ENCODE results near the gene SUGT1. TPM values are rescaled to one million over a fixed set of nuclear protein-coding genes. Genes with fewer than 3 reads are reported as not detected.
"Not testable (repeated sequence)": the region's sequence is repeated elsewhere in the genome, so short reads cannot be mapped to it uniquely, and the experiment has no call there.

Gene SUGT1
- 10 to 100 TPM; 41.3 to 57.7 (median 44.6) TPM for total RNA-seq
- long read RNA-seq, donor 1, partial matches to known transcripts = 0 of 2 reads
- long read RNA-seq, donor 1, other reads (novel, unspliced or antisense) = 2 of 2 reads
- long read RNA-seq, donor 2, partial matches to known transcripts = 3 of 8 reads
- long read RNA-seq, donor 2, other reads (novel, unspliced or antisense) = 5 of 8 reads

DNA sequence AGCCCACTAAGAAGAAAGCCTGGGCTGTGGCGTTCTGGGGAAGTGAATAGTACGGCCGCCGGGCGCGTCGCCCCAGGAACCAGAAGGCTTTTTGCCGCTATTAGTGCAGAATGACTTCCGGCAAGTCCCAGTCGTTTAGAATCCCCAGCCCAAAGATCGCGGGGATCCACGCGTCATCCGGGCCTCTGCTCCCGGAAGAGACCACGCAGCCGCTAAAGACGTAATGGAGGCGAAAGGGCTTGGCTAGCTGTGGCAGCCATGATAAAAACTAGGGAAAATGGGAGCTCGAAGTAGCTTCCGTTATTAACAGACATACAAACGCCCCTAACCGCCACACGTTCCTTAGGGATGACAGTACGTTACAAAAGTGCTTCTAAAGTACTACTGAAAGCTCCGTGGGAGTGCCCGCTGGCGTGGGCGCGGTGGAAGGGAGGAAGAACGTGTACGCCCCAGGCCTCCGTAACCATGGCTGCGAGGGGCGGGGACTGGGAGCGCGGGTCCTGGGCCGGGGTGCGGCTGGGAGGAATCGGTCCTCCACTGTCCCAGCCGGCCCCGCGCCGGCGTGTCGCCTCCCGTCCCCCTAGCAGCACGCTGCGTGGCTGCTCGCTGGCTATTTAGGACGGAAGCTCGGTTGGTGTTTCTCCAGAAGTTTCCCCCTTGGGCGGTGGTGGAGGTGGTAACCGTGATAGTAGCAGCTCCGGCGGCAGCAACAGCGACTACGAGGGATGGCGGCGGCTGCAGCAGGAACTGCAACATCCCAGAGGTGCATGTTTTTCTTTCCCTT, at the start of gene SUGT1:
SUGT1 (plus strand) TSS at position 641 of the 784 bp plus-strand sequence; CDS start at position 726, 85 bp downstream.
- ATAC-seq (peak; percentile 97), DNase-seq (peak; percentile 97 to 99 (median 98))
- peaks cover 27% of the 10 kb centered on the region for H3K4me1 ChIP-seq (ENCODE audit: low read depth)
- TF ChIP-seq, protein P1, sequence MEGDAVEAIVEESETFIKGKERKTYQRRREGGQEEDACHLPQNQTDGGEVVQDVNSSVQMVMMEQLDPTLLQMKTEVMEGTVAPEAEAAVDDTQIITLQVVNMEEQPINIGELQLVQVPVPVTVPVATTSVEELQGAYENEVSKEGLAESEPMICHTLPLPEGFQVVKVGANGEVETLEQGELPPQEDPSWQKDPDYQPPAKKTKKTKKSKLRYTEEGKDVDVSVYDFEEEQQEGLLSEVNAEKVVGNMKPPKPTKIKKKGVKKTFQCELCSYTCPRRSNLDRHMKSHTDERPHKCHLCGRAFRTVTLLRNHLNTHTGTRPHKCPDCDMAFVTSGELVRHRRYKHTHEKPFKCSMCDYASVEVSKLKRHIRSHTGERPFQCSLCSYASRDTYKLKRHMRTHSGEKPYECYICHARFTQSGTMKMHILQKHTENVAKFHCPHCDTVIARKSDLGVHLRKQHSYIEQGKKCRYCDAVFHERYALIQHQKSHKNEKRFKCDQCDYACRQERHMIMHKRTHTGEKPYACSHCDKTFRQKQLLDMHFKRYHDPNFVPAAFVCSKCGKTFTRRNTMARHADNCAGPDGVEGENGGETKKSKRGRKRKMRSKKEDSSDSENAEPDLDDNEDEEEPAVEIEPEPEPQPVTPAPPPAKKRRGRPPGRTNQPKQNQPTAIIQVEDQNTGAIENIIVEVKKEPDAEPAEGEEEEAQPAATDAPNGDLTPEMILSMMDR (IDR thresholded peaks at IDR 0.05) = peak; percentile 28
- H3K4me3 ChIP-seq = peak within 1 kb of the TSS; percentile 45
- intact Hi-C loops (cut with DNase I, micrococcal nuclease) = no loop called here
- no peaks in the 10 kb centered on the region for H3K36me3 ChIP-seq (ENCODE audit: low read depth)
- H3K9me3 ChIP-seq = no peaks in the 10 kb centered on the region

DNA sequence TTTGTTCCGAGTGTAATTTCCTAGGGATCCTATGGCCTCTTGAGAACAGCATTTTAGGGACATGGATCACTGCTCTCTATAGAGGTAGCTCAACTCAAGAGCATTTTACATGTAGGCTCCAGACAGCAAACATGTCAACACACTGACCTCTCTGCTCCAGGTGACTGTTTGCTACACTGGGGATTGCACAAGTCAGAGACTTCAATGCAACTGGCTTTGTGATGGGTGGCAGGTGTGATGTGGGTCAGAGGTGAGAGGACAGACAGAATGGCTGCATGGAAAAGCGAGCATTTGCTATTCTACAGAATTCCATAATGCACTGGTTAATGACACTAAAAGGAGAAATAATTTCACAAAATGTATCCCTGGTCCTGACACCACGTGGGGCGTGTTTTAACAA, 49.3 kb upstream of the SUGT1 start:
- H3K4me3 ChIP-seq; H3K4me1 ChIP-seq (ENCODE audit: low read depth); DNase-seq; ATAC-seq; H3K9me3 ChIP-seq; intact Hi-C loops (cut with DNase I, micrococcal nuclease); H3K36me3 ChIP-seq (ENCODE audit: low read depth): not testable (repeated sequence)

DNA sequence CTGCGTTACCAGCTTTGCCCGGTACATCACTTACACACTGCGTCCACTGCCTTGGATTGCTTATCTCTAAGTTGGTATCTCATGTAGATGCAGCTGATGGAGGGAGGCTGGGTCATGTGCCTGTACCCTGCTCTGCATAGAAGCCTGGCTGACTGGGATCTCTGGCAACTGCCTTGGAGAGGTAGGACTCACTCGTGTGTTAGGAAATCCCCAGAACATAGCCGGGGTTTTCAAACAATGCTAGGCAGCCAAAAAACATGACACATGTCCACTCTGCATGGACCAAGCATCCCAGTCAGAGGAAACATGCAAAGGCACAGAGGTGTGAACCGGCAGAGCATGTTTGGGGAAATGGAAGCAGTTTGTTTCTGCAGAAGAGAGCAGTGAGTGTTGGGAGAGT, 46.5 kb upstream of the SUGT1 start:
- not testable (repeated sequence) for DNase-seq

DNA sequence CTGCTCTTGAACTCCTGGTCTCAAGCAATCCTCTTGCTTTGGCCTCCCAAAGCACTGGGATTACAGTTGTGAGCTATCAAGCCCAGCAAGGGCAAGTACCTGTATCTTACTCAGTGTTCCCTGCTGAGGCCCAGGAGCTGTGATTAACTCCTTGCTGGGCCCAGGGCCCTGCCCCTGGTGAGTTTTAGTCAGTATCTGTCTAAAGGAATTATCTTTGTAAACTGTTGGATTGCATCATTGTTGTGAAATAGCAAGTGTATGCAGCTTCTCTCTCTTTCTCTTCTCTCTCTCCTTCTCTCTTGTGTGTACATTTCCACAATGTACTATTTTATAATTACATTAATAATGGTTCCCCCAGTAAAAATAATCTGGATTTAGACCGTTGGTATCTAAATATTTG, 45.8 kb upstream of the SUGT1 start:
- ATAC-seq; intact Hi-C loops (cut with DNase I, micrococcal nuclease); H3K4me1 ChIP-seq (ENCODE audit: low read depth); H3K4me3 ChIP-seq; DNase-seq; H3K9me3 ChIP-seq; H3K36me3 ChIP-seq (ENCODE audit: low read depth): not testable (repeated sequence)

More for the DNA sequence above, 46.5 kb upstream of the SUGT1 start:
- intact Hi-C loops (cut with DNase I, micrococcal nuclease); H3K36me3 ChIP-seq (ENCODE audit: low read depth); ATAC-seq; H3K4me3 ChIP-seq; H3K4me1 ChIP-seq (ENCODE audit: low read depth); H3K9me3 ChIP-seq: not testable (repeated sequence)

DNA sequence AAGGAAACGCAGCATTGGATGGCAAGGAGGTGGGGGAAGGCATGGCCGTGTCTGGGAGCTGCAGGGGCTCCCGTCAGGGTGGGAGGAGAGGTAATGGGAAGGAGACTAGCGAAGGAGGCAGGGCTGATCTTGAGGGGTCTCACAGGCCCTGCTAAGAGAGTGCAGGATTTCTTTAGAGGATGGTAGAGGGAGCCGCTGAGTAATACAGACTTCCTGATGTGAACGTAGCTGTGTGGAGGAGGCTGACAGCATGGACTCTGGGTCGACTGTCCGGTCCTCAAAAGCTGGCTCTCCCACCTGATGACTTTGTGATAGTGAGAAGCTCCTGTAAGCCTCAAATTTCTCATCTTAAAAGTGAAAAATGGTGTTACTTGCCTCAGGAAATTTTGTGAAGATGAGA, 44.5 kb upstream of the SUGT1 start:
- H3K36me3 ChIP-seq (ENCODE audit: low read depth); DNase-seq; H3K4me1 ChIP-seq (ENCODE audit: low read depth); ATAC-seq; intact Hi-C loops (cut with DNase I, micrococcal nuclease); H3K4me3 ChIP-seq; H3K9me3 ChIP-seq: not testable (repeated sequence)

DNA sequence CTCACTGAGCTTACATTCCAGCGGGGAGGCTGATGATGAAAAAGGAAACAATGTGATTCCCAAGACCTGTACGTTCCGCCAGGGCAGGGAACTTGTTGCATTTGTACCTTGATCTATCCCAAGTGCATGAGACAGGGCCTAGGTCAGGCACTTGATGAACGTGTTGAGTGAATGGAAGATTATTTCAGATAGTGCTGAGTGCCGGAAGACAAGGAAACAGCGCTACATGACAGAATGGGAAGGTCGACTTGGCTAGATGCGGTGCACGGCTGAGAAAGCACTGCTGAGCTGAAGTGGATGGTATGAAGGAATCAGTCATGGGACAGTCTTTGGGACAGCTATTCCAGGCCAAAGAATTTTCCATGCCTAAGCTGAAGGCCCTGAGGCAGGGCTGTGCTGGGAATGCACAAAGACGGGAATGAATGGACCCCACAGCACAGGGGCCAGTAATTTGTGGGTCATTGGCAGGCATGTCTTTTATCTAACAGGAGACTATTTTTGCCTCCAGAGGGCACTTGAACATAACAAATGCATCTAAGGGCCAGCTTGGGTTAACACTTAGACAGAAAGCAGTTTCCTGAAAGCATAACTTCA, 43.5 kb upstream of the SUGT1 start:
- H3K4me1 ChIP-seq (ENCODE audit: low read depth); H3K4me3 ChIP-seq; H3K36me3 ChIP-seq (ENCODE audit: low read depth); intact Hi-C loops (cut with DNase I, micrococcal nuclease); H3K9me3 ChIP-seq: not testable (repeated sequence)
- DNase-seq = peak in 1 of 3 donors; percentile 62
- ATAC-seq = peak; percentile 85

DNA sequence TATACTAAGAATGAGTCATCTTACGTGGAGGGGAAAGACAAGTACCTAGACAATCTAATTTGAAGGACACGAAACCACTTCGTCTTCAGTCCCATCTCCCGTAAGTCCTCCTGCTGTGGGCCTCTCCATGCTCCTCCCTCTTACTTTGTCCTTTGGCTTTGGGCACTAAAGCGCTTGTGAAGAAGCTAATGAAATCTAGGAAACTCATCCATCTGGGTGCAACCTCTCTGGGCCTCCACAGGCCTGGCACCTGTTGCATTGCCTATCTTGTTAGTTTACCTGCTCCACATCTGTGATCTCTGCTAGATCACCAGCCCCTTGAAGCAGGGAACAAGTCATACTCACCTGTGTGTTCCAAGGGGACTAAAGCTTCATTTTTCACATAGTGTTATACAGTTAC, 42.5 kb upstream of the SUGT1 start:
- H3K9me3 ChIP-seq; DNase-seq; H3K4me1 ChIP-seq (ENCODE audit: low read depth); intact Hi-C loops (cut with DNase I, micrococcal nuclease); H3K4me3 ChIP-seq; H3K36me3 ChIP-seq (ENCODE audit: low read depth); ATAC-seq: not testable (repeated sequence)

DNA sequence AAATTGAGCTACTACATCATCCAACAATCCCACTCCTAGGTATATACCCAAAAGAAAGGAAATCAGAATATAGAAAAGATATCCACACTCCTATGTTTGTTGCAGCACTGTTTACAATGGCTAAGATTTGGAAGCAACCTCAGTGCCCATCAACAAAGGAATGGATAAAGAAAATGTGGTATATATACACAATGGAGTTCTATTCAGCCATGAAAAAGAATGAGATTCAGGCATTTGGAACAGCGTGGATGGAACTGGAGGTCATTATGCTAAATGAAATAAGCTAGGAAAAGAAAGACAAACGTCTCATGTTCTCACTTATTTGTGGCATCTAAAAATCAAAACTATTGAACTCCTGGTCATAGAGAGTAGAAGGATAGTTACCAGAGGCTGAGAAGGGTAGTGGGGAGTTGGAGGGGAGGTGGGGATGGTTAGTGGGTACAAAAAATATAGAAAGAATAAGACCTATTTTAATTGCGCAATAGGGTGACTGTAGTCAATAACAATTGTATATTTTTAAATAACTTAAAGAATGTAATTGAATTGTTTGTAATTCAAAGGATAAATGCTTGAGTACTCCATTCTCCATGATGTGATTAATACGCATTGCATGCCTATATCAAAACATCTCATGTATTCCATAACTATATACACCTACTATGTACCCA, 37.4 kb upstream of the SUGT1 start:
- no peak overlapping the region for H3K4me3 ChIP-seq
- no peaks in the 10 kb centered on the region for H3K9me3 ChIP-seq
- intact Hi-C loops (cut with DNase I, micrococcal nuclease) = no loop called here
- TF ChIP-seq, protein P1 (IDR thresholded peaks at IDR 0.05) = no peak
- no peaks in the 10 kb centered on the region for H3K36me3 ChIP-seq (ENCODE audit: low read depth)
- DNase-seq (no peak), ATAC-seq (no peak)
- H3K4me1 ChIP-seq (ENCODE audit: low read depth) = peaks cover 9% of the 10 kb centered on the region

All from mucosa of descending colon (tissue), 3 donors.